Transverse colon (tissue), 4 donors: ENCODE data around the gene SRSF10.

Experiments used
- CTCF ChIP-seq, 5 experiments: fragments of 200-600 bp in 3 of 5; fragments of 450-650 bp in 2 of 5; sonication (generic) in 3 of 5; IDR thresholded peaks; 1 replicate in 2 of 5; 2 replicates in 3 of 5; pipeline ENCODE4 v1.5.1; 2016 to 2017; ENCODE audit warnings: antibody characterized with exemption in 5 of 5, inconsistent platforms in 3 of 5, mild to moderate bottlenecking in 2 of 5, moderate library complexity in 1 of 5
- POLR2A ChIP-seq: fragments of 450-650 bp; IDR thresholded peaks from one replicate; pipeline ENCODE4 v1.6.1; 2016; ENCODE audit warnings: antibody characterized with exemption, mild to moderate bottlenecking, moderate library complexity
- POLR2AphosphoS5 ChIP-seq, 3 donors: sonication (generic); formaldehyde crosslinking; IDR thresholded peaks; one replicate each; pipeline ENCODE4 v1.6.1; 2016; ENCODE audit warnings: antibody characterized with exemption in 3 of 3

- TF ChIP-seq POLR2A (no peak), CTCF (IDR thresholded peaks at IDR 0.05) (no peak), POLR2AphosphoS5 (IDR thresholded peaks at IDR 0.05) (no peak)
These were observed 24.0 kb upstream of the SRSF10 start for GRCh38 chr1:24004132-24004531.
